H1 (cell line): ENCODE results near the gene SCG3. TPM values are rescaled to one million over a fixed set of nuclear protein-coding genes. Genes with fewer than 3 reads are reported as not detected.

Source experiments
- BCL11A ChIP-seq, 2 experiments: IDR thresholded peaks; one replicate each; pipeline ENCODE4 v1.6.1; 2011; ENCODE audit warnings: low read depth in 2 of 2, low read length in 2 of 2, mild to moderate bottlenecking in 2 of 2
- CHD7 ChIP-seq: fragments of 300-600 bp; sonication (generic); IDR thresholded peaks from 2 replicates; pipeline ENCODE4 v1.7.1; 2012; ENCODE audit warnings: low read length, moderate library complexity, mild to moderate bottlenecking, inconsistent platforms; ENCODE audit not compliant: insufficient replicate concordance
- HDAC6 ChIP-seq: IDR thresholded peaks from one replicate; pipeline ENCODE4 v1.7.1; 2012; ENCODE audit warnings: low read depth, mild to moderate bottlenecking, inconsistent platforms, low read length, moderate library complexity
- KDM1A ChIP-seq: fragments of 200-600, 300-600 bp; sonication (generic); IDR thresholded peaks from 2 replicates; pipeline ENCODE4 v1.7.1; 2016; ENCODE audit warnings: mild to moderate bottlenecking, low read length, borderline replicate concordance
- PHF8 ChIP-seq: fragments of 200-600 bp; sonication (generic); conservative IDR thresholded peaks from 2 replicates; pipeline ENCODE4 v1.7.1; 2012; ENCODE audit warnings: low read depth, mild to moderate bottlenecking, inconsistent platforms, low read length, moderate library complexity
- RNF2 ChIP-seq: fragments of 200-900, 300-1000 bp; sonication (generic); IDR thresholded peaks from 2 replicates; pipeline ENCODE4 v1.7.1; 2016; ENCODE audit warnings: borderline replicate concordance, low read depth, mild to moderate bottlenecking, antibody characterized with exemption, low read length; ENCODE audit not compliant: poor library complexity, severe bottlenecking; ENCODE audit errors: missing control alignments
- SP2 ChIP-seq: IDR thresholded peaks from 2 replicates; pipeline ENCODE4 v1.6.1; 2012; ENCODE audit warnings: mild to moderate bottlenecking, low read length, inconsistent platforms
- SUZ12 ChIP-seq: fragments of 200-600 bp; sonication (generic); IDR thresholded peaks from 2 replicates; pipeline ENCODE4 v1.6.1; 2012; ENCODE audit warnings: mild to moderate bottlenecking, inconsistent platforms, low read length, moderate library complexity, mixed read lengths
- polyA plus RNA-seq, 7 experiments: library from polyadenylated mRNA; depleted of rRNA in 3 of 7; stranded (reverse) in 5 of 7; unstranded in 2 of 7; fragments of >200 nt in 5 of 7; fragments of 200-250 nt in 2 of 7; gene quantifications; 1 replicate in 5 of 7; 2 replicates in 1 of 7; 4 replicates in 1 of 7; pipeline versions ENCODE4 v1.2.1 to v1.2.3, GENCODE V29; 2011 to 2013; ENCODE audit warnings: missing spikeins in 2 of 7, mixed read lengths in 2 of 7
- total RNA-seq: library from RNA; stranded (reverse); fragmentation: NEBNext Ultra II Directional; extraction: Animal tissue kit (Norgen Biotek cat#: 25700); gene quantifications from 2 replicates; pipeline ENCODE4 v1.2.1, GENCODE V29; 2021
- TF ChIP-seq, protein P1 (sequence below): IDR thresholded peaks from 2 replicates; pipeline ENCODE4 v1.6.1; 2012; ENCODE audit warnings: inconsistent platforms

SCG3 gene
- total and polyA plus RNA-seq, 2 of the 8 experiments (the other 6 are each of a cell fraction or from before 2014, with no cell fraction given): 5.2 to 45.9 TPM

DNA sequence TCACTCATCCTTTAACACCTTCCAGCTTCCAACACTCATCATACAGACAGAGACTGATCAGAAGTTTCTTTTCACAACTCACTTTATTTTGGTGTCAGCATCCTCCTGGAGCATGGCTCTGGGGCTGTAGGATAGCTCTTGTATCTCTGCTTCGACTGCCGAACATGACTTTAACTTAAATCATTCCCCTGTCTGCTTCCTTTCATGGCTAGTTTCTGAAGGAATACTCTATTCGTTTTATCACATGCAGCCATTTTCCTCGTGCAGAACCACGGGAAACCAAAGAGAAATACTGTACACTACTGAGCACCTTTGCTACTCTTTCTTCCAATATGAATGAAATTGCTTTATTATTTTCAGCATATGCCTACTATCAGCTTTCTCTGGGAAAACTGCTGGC, 68.0 kb downstream of the SCG3 start (continued):
- no peak for TF ChIP-seq CHD7
- no peak for TF ChIP-seq BCL11A (IDR thresholded peaks at IDR 0.05; ENCODE audit: low read depth in 2 of 2, low read length in 2 of 2)
- no peak for TF ChIP-seq SP2
- no peak for TF ChIP-seq PHF8
- no peak for TF ChIP-seq KDM1A
- TF ChIP-seq, protein P1, sequence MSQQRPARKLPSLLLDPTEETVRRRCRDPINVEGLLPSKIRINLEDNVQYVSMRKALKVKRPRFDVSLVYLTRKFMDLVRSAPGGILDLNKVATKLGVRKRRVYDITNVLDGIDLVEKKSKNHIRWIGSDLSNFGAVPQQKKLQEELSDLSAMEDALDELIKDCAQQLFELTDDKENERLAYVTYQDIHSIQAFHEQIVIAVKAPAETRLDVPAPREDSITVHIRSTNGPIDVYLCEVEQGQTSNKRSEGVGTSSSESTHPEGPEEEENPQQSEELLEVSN: no peak
- no peak for TF ChIP-seq RNF2
- TF ChIP-seq HDAC6: no peak
- no peak for TF ChIP-seq SUZ12
